GM12878 (cell line): ENCODE data around the gene HTR3E. TPM values are rescaled to one million over a fixed set of nuclear protein-coding genes. Genes with fewer than 3 reads are reported as not detected.

Experiments used
- ATAC-seq: fragments of 200-7000 bp; cut with Tn5 transposase; 3 replicates; pipeline ENCODE4 v1.9.1; 2020; ENCODE audit warnings: mild to moderate bottlenecking, moderate library complexity
- BruUV-seq: library from RNA; stranded (reverse); fragments of 400-500 nt; replicated peaks from 2 replicates; lab custom pipeline; 2021; lab: Mats Ljungman, UMichigan
- CTCF ChIA-PET: fragments of 300-600 bp; sonication (Branson Sonifier 250); formaldehyde crosslinking; extraction: SDS; loops from one replicate; lab custom pipeline; 2021; ENCODE audit warnings: inconsistent platforms; lab: Yijun Ruan, JAX
- POLR2A ChIA-PET: fragments of 350-600 bp; formaldehyde crosslinking; extraction: SDS; loops from one replicate; lab custom pipeline; 2021; ENCODE audit warnings: inconsistent platforms; lab: Charles Lee
- RAD21 ChIA-PET: fragments of 300-600 bp; sonication (Branson Sonifier 250); formaldehyde crosslinking; loops from one replicate; lab custom pipeline; 2023; ENCODE audit warnings: antibody characterized with exemption; ENCODE audit not compliant: unreplicated experiment; lab: Charles Lee
- SMC1A ChIA-PET: fragments of 300-600 bp; sonication (Branson Sonifier 250); formaldehyde crosslinking; loops from one replicate; lab custom pipeline; 2023; ENCODE audit not compliant: unreplicated experiment, uncharacterized antibody; lab: Charles Lee
- DNase-seq: peaks from one replicate; pipeline ENCODE4 v3.0.0-alpha.2; 2011; ENCODE audit warnings: low read depth, low spot score
- FAIRE-seq: peaks from 3 replicates; lab custom pipeline; 2011; peaks lifted over from hg19 to GRCh38; lab: Jason Lieb, UNC
- H2AFZ ChIP-seq: 2 replicates; pipeline ENCODE4 v1.6.0; 2011; ENCODE audit warnings: low read depth, low read length, control low read depth; ENCODE audit not compliant: control insufficient read depth
- H3K27ac ChIP-seq: 2 replicates; pipeline ENCODE4 v1.5.1; 2011; ENCODE audit warnings: control low read depth; ENCODE audit not compliant: control insufficient read depth, insufficient read depth
- H3K27me3 ChIP-seq, 2 experiments: replicated peaks in 1 of 2; 2 replicates each; pipeline versions ENCODE4 v1.6.0 to v1.6.1; 2011; ENCODE audit warnings: low read length in 1 of 2; ENCODE audit not compliant: control insufficient read depth in 2 of 2, insufficient read depth in 2 of 2
- H3K36me3 ChIP-seq, 2 experiments: 2 replicates each; pipeline ENCODE4 v1.5.1; 2011; ENCODE audit warnings: low read length in 1 of 2; ENCODE audit not compliant: control insufficient read depth in 2 of 2, insufficient read depth in 2 of 2
- H3K4me1 ChIP-seq: 2 replicates; pipeline ENCODE4 v1.6.1; 2011; ENCODE audit warnings: mild to moderate bottlenecking, low read length, moderate library complexity, mixed read lengths; ENCODE audit not compliant: control insufficient read depth, insufficient read depth
- H3K4me2 ChIP-seq: 2 replicates; pipeline ENCODE4 v1.6.0; 2011; ENCODE audit warnings: control low read depth; ENCODE audit not compliant: control insufficient read depth, insufficient read depth
- H3K4me3 ChIP-seq: fragments of 200-600 bp; sonication (generic); 2 replicates; pipeline ENCODE4 v1.5.1; 2016
- H3K79me2 ChIP-seq: 2 replicates; pipeline ENCODE4 v1.6.0; 2011; ENCODE audit warnings: low read length; ENCODE audit not compliant: control insufficient read depth, insufficient read depth
- H3K9ac ChIP-seq: 2 replicates; pipeline ENCODE4 v1.8.0; 2011; ENCODE audit warnings: low read length, control low read depth, mixed read lengths; ENCODE audit not compliant: control insufficient read depth, insufficient read depth
- H3K9me3 ChIP-seq: replicated peaks from 3 replicates; pipeline ENCODE4 v1.5.1; 2011; ENCODE audit warnings: mild to moderate bottlenecking, low read length; ENCODE audit not compliant: control insufficient read depth, insufficient read depth
- H4K20me1 ChIP-seq: 2 replicates; pipeline ENCODE4 v1.6.0; 2011; ENCODE audit not compliant: control insufficient read depth, insufficient read depth
- CREM ChIP-seq: IDR thresholded peaks from 2 replicates; pipeline ENCODE4 v1.6.1; 2014; ENCODE audit warnings: antibody characterized with exemption, low read depth
- ESRRA ChIP-seq: IDR thresholded peaks from 2 replicates; pipeline ENCODE4 v1.6.1; 2012; ENCODE audit warnings: mild to moderate bottlenecking, low read length, improper control_type of control experiment
- FOXK2 ChIP-seq: fragments of 450-650 bp; IDR thresholded peaks from 2 replicates; pipeline ENCODE4 v1.6.1; 2017; ENCODE audit warnings: mild to moderate bottlenecking, moderate library complexity
- HDAC6 ChIP-seq: fragments of 200-600 bp; sonication (generic); IDR thresholded peaks from one replicate; pipeline ENCODE4 v1.8.0; 2017; ENCODE audit warnings: antibody characterized with exemption; ENCODE audit not compliant: unreplicated experiment
- MXI1 ChIP-seq: fragments of 150-350 bp; IDR thresholded peaks from 2 replicates; pipeline ENCODE4 v1.6.1; 2011; ENCODE audit warnings: low read depth, mild to moderate bottlenecking, inconsistent platforms, low read length, improper control_type of control experiment
- NFYA ChIP-seq: IDR thresholded peaks from 2 replicates; pipeline ENCODE4 v1.6.1; 2011; ENCODE audit warnings: low read depth, mild to moderate bottlenecking, low read length, improper control_type of control experiment, borderline replicate concordance
- PAX8 ChIP-seq: fragments of 450-650 bp; IDR thresholded peaks from 2 replicates; pipeline ENCODE4 v1.6.1; 2017; ENCODE audit warnings: mild to moderate bottlenecking, moderate library complexity
- RCOR1 ChIP-seq: conservative IDR thresholded peaks from 2 replicates; pipeline ENCODE4 v1.6.1; 2012; ENCODE audit warnings: low read depth, low read length, improper control_type of control experiment
- RELA ChIP-seq: fragments of 450-650 bp; IDR thresholded peaks from 2 replicates; pipeline ENCODE4 v1.8.0; 2014; ENCODE audit warnings: borderline replicate concordance; ENCODE audit not compliant: partially characterized antibody
- SMAD5 ChIP-seq: IDR thresholded peaks from 2 replicates; pipeline ENCODE4 v1.6.1; 2016; ENCODE audit warnings: antibody characterized with exemption, low read depth
- STAT1 ChIP-seq: fragments of 450-650 bp; conservative IDR thresholded peaks from 2 replicates; pipeline ENCODE4 v1.6.1; 2014; ENCODE audit warnings: antibody characterized with exemption, mild to moderate bottlenecking
- TARDBP ChIP-seq: IDR thresholded peaks from 2 replicates; pipeline ENCODE4 v1.6.1; 2016; ENCODE audit warnings: borderline replicate concordance
- ZNF217 ChIP-seq: fragments of 450-650 bp; IDR thresholded peaks from 2 replicates; pipeline ENCODE4 v1.6.1; 2017; ENCODE audit warnings: antibody characterized with exemption, mild to moderate bottlenecking
- ZNF24 ChIP-seq: fragments of 450-650 bp; IDR thresholded peaks from 2 replicates; pipeline ENCODE4 v1.6.1; 2017; ENCODE audit warnings: antibody characterized with exemption, mild to moderate bottlenecking
- WGBS: methylation state at CpG from one replicate; pipeline ENCODE4 v1.1.6; 2016; ENCODE audit warnings: low lambda C conversion rate; ENCODE audit not compliant: insufficient replicate concordance, insufficient coverage; ENCODE audit errors: missing lambda C conversion rate; 5-methylcytosine and 5-hydroxymethylcytosine counted together
- in situ Hi-C: fragments of 300-500 bp; cut with MboI; formaldehyde crosslinking; loops from 9 replicates; pipeline ENCODE4 v1.14.3; 2018; ENCODE audit warnings: mixed read lengths
- intact Hi-C: fragments of 100-400 bp; cut with micrococcal nuclease; formaldehyde crosslinking; loops from one replicate; pipeline ENCODE4 v1.14.2; 2022; ENCODE audit not compliant: unreplicated experiment
- polyA plus RNA-seq, 11 experiments: library from polyadenylated mRNA; depleted of rRNA in 4 of 11; unstranded in 6 of 11; stranded (reverse) in 5 of 11; fragments of >200 nt; fragmentation: Nextera tagmentation in 4 of 11; fragmentation: Illumina TruSeq in 1 of 11; extraction: Ambion mirVana in 4 of 11; extraction: Trizol in 1 of 11; gene quantifications; 1 replicate in 1 of 11; 2 replicates in 10 of 11; pipeline versions ENCODE4 v1.2.1 to v1.2.3, GENCODE V29; 2011 to 2016; ENCODE audit warnings: inconsistent platforms in 2 of 11, missing spikeins in 2 of 11, low read depth in 1 of 11
- total RNA-seq, 4 experiments: library from RNA; depleted of rRNA in 3 of 4; stranded (reverse); fragments of >200 nt in 3 of 4; fragmentation: Illumina TruSeq in 1 of 4; extraction: Trizol in 1 of 4; gene quantifications; 2 replicates each; pipeline versions ENCODE4 v1.2.1 to v1.2.3, GENCODE V29; 2013 to 2021
- TF ChIP-seq, protein P1 (sequence below): fragments of 450-650 bp; IDR thresholded peaks from 2 replicates; pipeline ENCODE4 v1.6.1; 2016; ENCODE audit warnings: mild to moderate bottlenecking, moderate library complexity, borderline replicate concordance

The HTR3E gene
- total and polyA plus RNA-seq, 10 of the 15 experiments (the other 5 are each of a cell fraction or from before 2014, with no cell fraction given): not detected

DNA sequence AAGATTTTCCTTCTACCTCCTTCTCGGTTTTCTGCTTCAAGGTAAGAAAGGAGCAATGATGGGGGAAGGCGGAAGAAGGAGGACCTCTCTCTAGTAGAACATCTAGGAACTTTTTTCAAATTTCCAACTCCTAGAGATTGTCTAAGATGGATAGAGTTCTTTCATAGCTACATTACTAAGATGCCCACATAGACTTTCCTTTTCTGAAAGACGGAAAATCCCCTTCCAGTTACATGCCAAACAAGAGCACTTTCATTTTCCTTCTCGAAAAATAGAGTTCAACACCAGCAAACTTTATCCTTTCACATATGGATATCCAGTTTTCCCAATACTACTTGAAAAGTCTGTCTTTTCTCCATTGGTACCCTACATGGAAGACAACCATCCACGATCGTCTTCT lies 692 bp downstream of the HTR3E start:
- Histone ChIP-seq H3K9me3 (no peaks in the 10 kb centered on the region; the same call in 2 of the 3 replicates), H3K36me3 (no peaks in the 10 kb centered on the region)
- intact Hi-C loops: no loop called here
- POLR2A ChIA-PET: interaction anchor here (0.5 kb wide), 1 partner anchor 12 kb away, joined by 3 read pairs; no protein-coding TSS in a partner anchor
- CTCF ChIA-PET: no interaction called here
- RAD21 ChIA-PET: no interaction called here
- SMC1A ChIA-PET: no interaction called here
- no peak for TF ChIP-seq SMAD5
- no peak for TF ChIP-seq TARDBP
- TF ChIP-seq ZNF24: no peak
- no peak for TF ChIP-seq HDAC6
- TF ChIP-seq ESRRA: no peak
- TF ChIP-seq RCOR1: no peak
- no peak for TF ChIP-seq ZNF217
- TF ChIP-seq MXI1: no peak
- no peak for TF ChIP-seq FOXK2
- TF ChIP-seq PAX8: no peak
- no peak for TF ChIP-seq STAT1
- no peak for TF ChIP-seq NFYA
- TF ChIP-seq CREM: no peak
- TF ChIP-seq, protein P1, sequence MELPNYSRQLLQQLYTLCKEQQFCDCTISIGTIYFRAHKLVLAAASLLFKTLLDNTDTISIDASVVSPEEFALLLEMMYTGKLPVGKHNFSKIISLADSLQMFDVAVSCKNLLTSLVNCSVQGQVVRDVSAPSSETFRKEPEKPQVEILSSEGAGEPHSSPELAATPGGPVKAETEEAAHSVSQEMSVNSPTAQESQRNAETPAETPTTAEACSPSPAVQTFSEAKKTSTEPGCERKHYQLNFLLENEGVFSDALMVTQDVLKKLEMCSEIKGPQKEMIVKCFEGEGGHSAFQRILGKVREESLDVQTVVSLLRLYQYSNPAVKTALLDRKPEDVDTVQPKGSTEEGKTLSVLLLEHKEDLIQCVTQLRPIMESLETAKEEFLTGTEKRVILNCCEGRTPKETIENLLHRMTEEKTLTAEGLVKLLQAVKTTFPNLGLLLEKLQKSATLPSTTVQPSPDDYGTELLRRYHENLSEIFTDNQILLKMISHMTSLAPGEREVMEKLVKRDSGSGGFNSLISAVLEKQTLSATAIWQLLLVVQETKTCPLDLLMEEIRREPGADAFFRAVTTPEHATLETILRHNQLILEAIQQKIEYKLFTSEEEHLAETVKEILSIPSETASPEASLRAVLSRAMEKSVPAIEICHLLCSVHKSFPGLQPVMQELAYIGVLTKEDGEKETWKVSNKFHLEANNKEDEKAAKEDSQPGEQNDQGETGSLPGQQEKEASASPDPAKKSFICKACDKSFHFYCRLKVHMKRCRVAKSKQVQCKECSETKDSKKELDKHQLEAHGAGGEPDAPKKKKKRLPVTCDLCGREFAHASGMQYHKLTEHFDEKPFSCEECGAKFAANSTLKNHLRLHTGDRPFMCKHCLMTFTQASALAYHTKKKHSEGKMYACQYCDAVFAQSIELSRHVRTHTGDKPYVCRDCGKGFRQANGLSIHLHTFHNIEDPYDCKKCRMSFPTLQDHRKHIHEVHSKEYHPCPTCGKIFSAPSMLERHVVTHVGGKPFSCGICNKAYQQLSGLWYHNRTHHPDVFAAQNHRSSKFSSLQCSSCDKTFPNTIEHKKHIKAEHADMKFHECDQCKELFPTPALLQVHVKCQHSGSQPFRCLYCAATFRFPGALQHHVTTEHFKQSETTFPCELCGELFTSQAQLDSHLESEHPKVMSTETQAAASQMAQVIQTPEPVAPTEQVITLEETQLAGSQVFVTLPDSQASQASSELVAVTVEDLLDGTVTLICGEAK: no peak
- TF ChIP-seq RELA: no peak
- TF ChIP-seq, all 136 proteins: peak for 0
- Histone ChIP-seq H3K9ac (no peak overlapping the region), H3K27ac (no peak overlapping the region), H4K20me1 (no peaks in the 10 kb centered on the region), H3K4me2 (no peak overlapping the region), H3K4me3 (no peak overlapping the region), H3K79me2 (no peaks in the 10 kb centered on the region), H3K4me1 (no peaks in the 10 kb centered on the region), H3K27me3 (no peaks in the 10 kb centered on the region), H2AFZ (no peak overlapping the region)
- WGBS: 60% methylated on average over 6 of the region's 6 CpGs
- in situ Hi-C loops: no loop called here
- FAIRE-seq (no peak), ATAC-seq (no peak), DNase-seq (no peak)
- BruUV-seq: no TSS peak
